HepG2 (cell line): Measurements from ENCODE around the gene UNC93A. TPM values are rescaled to one million over a fixed set of nuclear protein-coding genes. Genes with fewer than 3 reads are reported as not detected.

ENCODE experiments used
- ARID3A ChIP-seq: IDR thresholded peaks from 2 replicates; pipeline ENCODE4 v1.6.1; 2012; ENCODE audit warnings: low read depth, low read length, improper control_type of control experiment
- ARNTL ChIP-seq: sonication (generic); formaldehyde crosslinking; IDR thresholded peaks from 2 replicates; pipeline ENCODE4 v1.4.0; 2020; ENCODE audit warnings: mild to moderate bottlenecking, missing genetic modification reagents
- CEBPB ChIP-seq: IDR thresholded peaks from 2 replicates; pipeline ENCODE4 v1.6.1; 2011; ENCODE audit warnings: low read depth, low read length, improper control_type of control experiment, borderline replicate concordance
- FOXK1 ChIP-seq: sonication (generic); formaldehyde crosslinking; IDR thresholded peaks from 2 replicates; pipeline ENCODE4 v1.4.0; 2020; ENCODE audit warnings: low read depth, missing genetic modification reagents, borderline replicate concordance
- HNRNPH1 ChIP-seq: fragments of 200-400 bp; formaldehyde crosslinking; optimal IDR thresholded peaks from 2 replicates; pipeline ENCODE3; 2017; ENCODE audit warnings: mild to moderate bottlenecking, low read depth, low read length
- HOXA3 ChIP-seq: sonication (generic); formaldehyde crosslinking; IDR thresholded peaks from 2 replicates; pipeline ENCODE4 v1.5.0; 2020; ENCODE audit warnings: missing genetic modification reagents
- MEIS1 ChIP-seq: sonication (generic); formaldehyde crosslinking; IDR thresholded peaks from 2 replicates; pipeline ENCODE4 v1.9.0; 2021; ENCODE audit warnings: mild to moderate bottlenecking, missing genetic modification reagents, moderate library complexity, borderline replicate concordance
- PAX8 ChIP-seq: sonication (generic); formaldehyde crosslinking; IDR thresholded peaks from 2 replicates; pipeline ENCODE4 v1.8.0; 2022; ENCODE audit warnings: mild to moderate bottlenecking, missing genetic modification reagents, borderline replicate concordance
- POLR2G ChIP-seq: fragments of 200-400 bp; formaldehyde crosslinking; IDR thresholded peaks from 2 replicates; pipeline ENCODE4 v1.6.1; 2018; ENCODE audit warnings: mild to moderate bottlenecking, low read depth, low read length, moderate library complexity
- RFX1 ChIP-seq: fragments of 450-650 bp; IDR thresholded peaks from 2 replicates; pipeline ENCODE4 v1.6.1; 2017
- SNAI1 ChIP-seq: sonication (generic); formaldehyde crosslinking; IDR thresholded peaks from 2 replicates; pipeline ENCODE4 v1.5.0; 2020; ENCODE audit warnings: mild to moderate bottlenecking, missing genetic modification reagents, borderline replicate concordance
- ZNF318 ChIP-seq: sonication (generic); formaldehyde crosslinking; IDR thresholded peaks from 2 replicates; pipeline ENCODE4 v1.4.0; 2020; ENCODE audit warnings: mild to moderate bottlenecking, missing genetic modification reagents
- ZNF460 ChIP-seq: sonication (generic); formaldehyde crosslinking; IDR thresholded peaks from 2 replicates; pipeline ENCODE4 v1.5.1; 2020; ENCODE audit warnings: missing genetic modification reagents, mild to moderate bottlenecking, borderline replicate concordance
- ZNF503 ChIP-seq: sonication (generic); formaldehyde crosslinking; IDR thresholded peaks from 2 replicates; pipeline ENCODE4 v1.4.0; 2020; ENCODE audit warnings: missing genetic modification reagents
- ZNF547 ChIP-seq: sonication (generic); formaldehyde crosslinking; IDR thresholded peaks from 2 replicates; pipeline ENCODE4 v1.5.1; 2020; ENCODE audit warnings: mild to moderate bottlenecking, missing genetic modification reagents
- ZNF607 ChIP-seq: sonication (generic); formaldehyde crosslinking; IDR thresholded peaks from 2 replicates; pipeline ENCODE4 v1.5.1; 2020; ENCODE audit warnings: missing genetic modification reagents, mild to moderate bottlenecking, borderline replicate concordance
- ZSCAN20 ChIP-seq: sonication (generic); formaldehyde crosslinking; IDR thresholded peaks from 2 replicates; pipeline ENCODE4 v1.4.0; 2020; ENCODE audit warnings: missing genetic modification reagents, mild to moderate bottlenecking, borderline replicate concordance
- ZSCAN29 ChIP-seq: sonication (generic); formaldehyde crosslinking; conservative IDR thresholded peaks from 2 replicates; pipeline ENCODE4 v1.4.0; 2020; ENCODE audit warnings: mild to moderate bottlenecking, missing genetic modification reagents
- polyA plus RNA-seq, 8 experiments: library from polyadenylated mRNA; depleted of rRNA in 3 of 8; stranded (reverse) in 7 of 8; unstranded in 1 of 8; fragments of >200 nt; fragmentation: Illumina TruSeq in 4 of 8; extraction: Trizol in 4 of 8; gene quantifications; 2 replicates each; pipeline versions ENCODE4 v1.2.1 to v1.2.3, GENCODE V29; 2011 to 2016; ENCODE audit warnings: low read depth in 4 of 8, missing spikeins in 1 of 8, mixed read lengths in 1 of 8; ENCODE audit not compliant: insufficient read depth in 1 of 8
- total RNA-seq, 5 experiments: library from RNA; depleted of rRNA; stranded (reverse); fragments of >200 nt; fragmentation: Illumina TruSeq; extraction: Trizol; gene quantifications; 2 replicates each; pipeline ENCODE4 v1.2.3, GENCODE V29; 2016; ENCODE audit warnings: low read depth in 1 of 5

Gene UNC93A
- total and polyA plus RNA-seq, 2 of the 13 experiments (the other 11 are each of a cell fraction or from before 2014, with no cell fraction given) = 11.0 to 42.7 TPM

- TF ChIP-seq ZNF318 (CRISPR knock-in tag) (peak; percentile 78; the same call in 1 of the 2 replicates), ZNF460 (CRISPR knock-in tag) (no peak), RFX1 (no peak), ARNTL (CRISPR knock-in tag) (no peak), MEIS1 (CRISPR knock-in tag) (no peak), HOXA3 (CRISPR knock-in tag) (peak; percentile 34; the same call in 1 of the 2 replicates), CEBPB (no peak), FOXK1 (CRISPR knock-in tag) (no peak), POLR2G (no peak), ARID3A (no peak), ZSCAN29 (CRISPR knock-in tag) (no peak; the same call in 1 of the 2 replicates), ZNF607 (no peak), PAX8 (CRISPR knock-in tag) (0 out of 2 replicates have a peak, but pooled peaks have one; percentile 42), ZNF547 (CRISPR knock-in tag) (peak; percentile 27; the same call in 1 of the 2 replicates), SNAI1 (CRISPR knock-in tag) (no peak), ZSCAN20 (CRISPR knock-in tag) (no peak), HNRNPH1 (no peak), ZNF503 (CRISPR knock-in tag) (no peak)
Observed at GRCh38 chr6:167341038-167341583, 50.0 kb downstream of the UNC93A start (continued).
